Hepatocyte (in vitro differentiated cells): ENCODE measurements around the gene TTC27. TPM values are rescaled to one million over a fixed set of nuclear protein-coding genes. Genes with fewer than 3 reads are reported as not detected.

Source experiments
- DNase-seq: peaks from one replicate; pipeline ENCODE4 v3.0.0-alpha.2; 2016; ENCODE audit warnings: low spot score
- H2AFZ ChIP-seq: fragments of 200-600 bp; sonication (generic); 2 replicates; pipeline ENCODE4 v1.6.0; 2016; ENCODE audit warnings: antibody characterized with exemption, mild to moderate bottlenecking
- H3K27ac ChIP-seq: fragments of 200-600 bp; sonication (generic); 2 replicates; pipeline ENCODE4 v1.5.1; 2016; ENCODE audit warnings: mild to moderate bottlenecking
- H3K27me3 ChIP-seq: fragments of 200-600 bp; sonication (generic); 2 replicates; pipeline ENCODE4 v1.6.1; 2016
- H3K36me3 ChIP-seq: fragments of 200-600 bp; sonication (generic); replicated peaks from 2 replicates; pipeline ENCODE4 v1.5.1; 2016; ENCODE audit warnings: low read depth; ENCODE audit not compliant: insufficient read depth
- H3K4me1 ChIP-seq: fragments of 200-600 bp; sonication (generic); 2 replicates; pipeline ENCODE4 v1.5.1; 2016; ENCODE audit warnings: mild to moderate bottlenecking, moderate library complexity; ENCODE audit not compliant: insufficient read depth
- H3K4me2 ChIP-seq: fragments of 200-600 bp; sonication (generic); 2 replicates; pipeline ENCODE4 v1.6.0; 2016
- H3K4me3 ChIP-seq: fragments of 200-600 bp; sonication (generic); 2 replicates; pipeline ENCODE4 v1.5.1; 2016; ENCODE audit warnings: mild to moderate bottlenecking
- H3K79me2 ChIP-seq: fragments of 200-600 bp; sonication (generic); 2 replicates; pipeline ENCODE4 v1.6.0; 2017; ENCODE audit warnings: mild to moderate bottlenecking
- H3K9me2 ChIP-seq: fragments of 200-600 bp; sonication (generic); replicated peaks from 2 replicates; pipeline ENCODE4 v1.6.0; 2017; ENCODE audit warnings: mild to moderate bottlenecking; ENCODE audit not compliant: insufficient read depth
- H3K9me3 ChIP-seq: fragments of 200-600 bp; sonication (generic); 2 replicates; pipeline ENCODE4 v1.5.1; 2016; ENCODE audit warnings: low read depth, mild to moderate bottlenecking
- H4K20me1 ChIP-seq: fragments of 200-600 bp; sonication (generic); 2 replicates; pipeline ENCODE4 v1.6.0; 2016; ENCODE audit warnings: mild to moderate bottlenecking; ENCODE audit not compliant: insufficient read depth, poor library complexity, severe bottlenecking
- CTCF ChIP-seq: fragments of 200-600 bp; sonication (generic); IDR thresholded peaks from 2 replicates; pipeline ENCODE4 v1.5.1; 2016; ENCODE audit warnings: antibody characterized with exemption, mild to moderate bottlenecking; ENCODE audit not compliant: poor library complexity
- EZH2 ChIP-seq: fragments of 200-600 bp; sonication (generic); IDR thresholded peaks from 2 replicates; pipeline ENCODE4 v1.6.1; 2016; ENCODE audit warnings: antibody characterized with exemption, mild to moderate bottlenecking, borderline replicate concordance
- EZH2phosphoT487 ChIP-seq: fragments of 200-600 bp; sonication (generic); IDR thresholded peaks from one replicate; pipeline ENCODE4 v1.6.1; 2018; ENCODE audit warnings: antibody characterized with exemption, mild to moderate bottlenecking, low read depth, moderate library complexity; ENCODE audit not compliant: unreplicated experiment, severe bottlenecking
- WGBS: methylation state at CpG from one replicate; pipeline ENCODE4 v1.1.6; 2016; ENCODE audit warnings: low lambda C conversion rate; ENCODE audit errors: missing lambda C conversion rate; 5-methylcytosine and 5-hydroxymethylcytosine counted together
- polyA plus RNA-seq: library from polyadenylated mRNA; unstranded; fragments of >200 nt; fragmentation: Nextera tagmentation; extraction: Ambion mirVana; gene quantifications from 2 replicates; pipeline ENCODE4 v1.2.1, GENCODE V29; 2016
- total RNA-seq: library from RNA; depleted of rRNA; stranded (reverse); fragments of >200 nt; gene quantifications from 2 replicates; pipeline ENCODE4 v1.2.3, GENCODE V29; 2014

The TTC27 gene
- total and polyA plus RNA-seq, 2 experiments from 2014 or later, result 10.7 to 12.7 TPM

GRCh38 chr2:32739664-32740063 lies 111.8 kb downstream of the TTC27 start:
- Histone ChIP-seq H3K4me3 (no peak overlapping the region), H3K79me2 (no peaks in the 10 kb centered on the region), H2AFZ (no peak overlapping the region), H3K4me1 (no peaks in the 10 kb centered on the region), H3K4me2 (no peak overlapping the region), H3K27ac (no peak overlapping the region), H3K9me3 (no peaks in the 10 kb centered on the region), H4K20me1 (no peaks in the 10 kb centered on the region), H3K36me3 (no peaks in the 10 kb centered on the region), H3K9me2 (no peaks in the 10 kb centered on the region), H3K27me3 (no peaks in the 10 kb centered on the region)
- DNase-seq, result no peak
- 77% methylated on average over 2 of the region's 2 CpGs for WGBS
- TF ChIP-seq EZH2 (no peak), EZH2phosphoT487 (no peak), CTCF (no peak)

GRCh38 chr2:32741575-32741974 lies 113.7 kb downstream of the TTC27 start:
- TF ChIP-seq EZH2 (no peak), EZH2phosphoT487 (no peak), CTCF (no peak)
- Histone ChIP-seq H3K4me2 (no peak overlapping the region), H2AFZ (no peak overlapping the region), H3K4me3 (no peak overlapping the region), H3K4me1 (no peaks in the 10 kb centered on the region), H3K27ac (no peak overlapping the region), H3K9me3 (no peaks in the 10 kb centered on the region), H3K79me2 (no peaks in the 10 kb centered on the region), H3K27me3 (no peaks in the 10 kb centered on the region), H3K36me3 (no peaks in the 10 kb centered on the region), H3K9me2 (no peaks in the 10 kb centered on the region), H4K20me1 (no peaks in the 10 kb centered on the region)
- 100% methylated on average over 1 of the region's 1 CpG for WGBS
- no peak for DNase-seq

- Histone ChIP-seq H2AFZ (no peak overlapping the region), H3K4me2 (no peak overlapping the region), H4K20me1 (no peaks in the 10 kb centered on the region), H3K36me3 (no peaks in the 10 kb centered on the region), H3K9me3 (no peaks in the 10 kb centered on the region), H3K79me2 (no peaks in the 10 kb centered on the region), H3K4me1 (no peaks in the 10 kb centered on the region), H3K9me2 (no peaks in the 10 kb centered on the region), H3K27ac (no peak overlapping the region), H3K27me3 (no peaks in the 10 kb centered on the region), H3K4me3 (no peak overlapping the region)
- TF ChIP-seq EZH2, result no peak
- no peak for TF ChIP-seq CTCF
- TF ChIP-seq EZH2phosphoT487, result no peak
- DNase-seq, result no peak
- 92% methylated on average over 2 of the region's 2 CpGs for WGBS
Measured at GRCh38 chr2:32742376-32742775, 114.5 kb downstream of the TTC27 start.
